GM13976 (cell line): ENCODE results near the gene POLDIP3.
A peak's percentile ranks its signal among the peaks of the same experiment; 100 is the strongest.
"Not testable (repeated sequence)": the region's sequence is repeated elsewhere in the genome, so short reads cannot be mapped to it uniquely, and the experiment has no call there.

ENCODE experiments used
- DNase-seq: peaks from one replicate; pipeline ENCODE4 v3.0.0; 2012; ENCODE audit warnings: low spot score
- in situ Hi-C: fragments of 300-500 bp; cut with MboI; formaldehyde crosslinking; loops from one replicate; pipeline ENCODE4 v1.12.0; 2022; ENCODE audit warnings: low sequenced_read_pairs, mixed read lengths, inconsistent platforms; ENCODE audit not compliant: unreplicated experiment
- TF ChIP-seq, protein P1 (sequence below): IDR thresholded peaks from 2 replicates; pipeline ENCODE4 v1.5.1; 2012; ENCODE audit warnings: borderline replicate concordance, mild to moderate bottlenecking; ENCODE audit not compliant: insufficient read depth; ENCODE audit errors: extremely low read depth, missing control alignments, control extremely low read depth

POLDIP3 gene

GRCh38 chr22:42562684-42563083, 52.0 kb downstream of the POLDIP3 start:
- TF ChIP-seq, protein P1, sequence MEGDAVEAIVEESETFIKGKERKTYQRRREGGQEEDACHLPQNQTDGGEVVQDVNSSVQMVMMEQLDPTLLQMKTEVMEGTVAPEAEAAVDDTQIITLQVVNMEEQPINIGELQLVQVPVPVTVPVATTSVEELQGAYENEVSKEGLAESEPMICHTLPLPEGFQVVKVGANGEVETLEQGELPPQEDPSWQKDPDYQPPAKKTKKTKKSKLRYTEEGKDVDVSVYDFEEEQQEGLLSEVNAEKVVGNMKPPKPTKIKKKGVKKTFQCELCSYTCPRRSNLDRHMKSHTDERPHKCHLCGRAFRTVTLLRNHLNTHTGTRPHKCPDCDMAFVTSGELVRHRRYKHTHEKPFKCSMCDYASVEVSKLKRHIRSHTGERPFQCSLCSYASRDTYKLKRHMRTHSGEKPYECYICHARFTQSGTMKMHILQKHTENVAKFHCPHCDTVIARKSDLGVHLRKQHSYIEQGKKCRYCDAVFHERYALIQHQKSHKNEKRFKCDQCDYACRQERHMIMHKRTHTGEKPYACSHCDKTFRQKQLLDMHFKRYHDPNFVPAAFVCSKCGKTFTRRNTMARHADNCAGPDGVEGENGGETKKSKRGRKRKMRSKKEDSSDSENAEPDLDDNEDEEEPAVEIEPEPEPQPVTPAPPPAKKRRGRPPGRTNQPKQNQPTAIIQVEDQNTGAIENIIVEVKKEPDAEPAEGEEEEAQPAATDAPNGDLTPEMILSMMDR: no peak
- in situ Hi-C loops: no loop called here
- no peak for DNase-seq

GRCh38 chr22:42562279-42562678, 52.4 kb downstream of the POLDIP3 start:
- TF ChIP-seq, protein P1: no peak

GRCh38 chr22:42561856-42562255, 52.8 kb downstream of the POLDIP3 start:
- in situ Hi-C loops: no loop called here
- TF ChIP-seq, protein P1: no peak
- no peak for DNase-seq

More at GRCh38 chr22:42562279-42562678, 52.4 kb downstream of the POLDIP3 start:
- in situ Hi-C loops: no loop called here
- DNase-seq: peak; percentile 70

- in situ Hi-C loops: no loop called here
- DNase-seq: peak; percentile 42
- TF ChIP-seq, protein P1: peak; percentile 33
Observed at GRCh38 chr22:42560781-42561180, 53.9 kb downstream of the POLDIP3 start.

- TF ChIP-seq, protein P1: no peak
- in situ Hi-C loops: no loop called here
- DNase-seq: peak; percentile 10
Observed at GRCh38 chr22:42560381-42560780, 54.3 kb downstream of the POLDIP3 start.

- TF ChIP-seq, protein P1: no peak
- DNase-seq: peak; percentile 95
- in situ Hi-C loops: no loop called here
Observed at GRCh38 chr22:42553475-42554361, 61.0 kb downstream of the POLDIP3 start, which contains the start of gene SERHL2. SERHL2 (plus strand) TSS chr22:42553956; CDS start chr22:42554021, 65 bp downstream.

DNA sequence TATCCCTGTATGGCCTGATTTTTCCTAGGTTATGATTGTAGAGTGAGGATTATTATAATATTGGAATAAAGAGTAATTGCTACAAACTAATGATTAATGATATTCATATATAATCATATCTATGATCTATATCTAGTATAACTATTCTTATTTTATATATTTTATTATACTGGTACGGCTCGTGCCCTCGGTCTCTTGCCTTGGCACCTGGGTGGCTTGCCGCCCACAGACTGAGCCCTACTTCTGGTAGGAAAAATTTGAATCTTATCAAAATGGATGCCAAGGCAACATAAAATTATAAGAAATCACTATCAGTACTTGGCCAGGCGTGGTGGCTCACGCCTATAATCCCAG, 62.4 kb downstream of the POLDIP3 start:
- DNase-seq, in situ Hi-C loops: not testable (repeated sequence)
